Ramos (cell line): ENCODE data around the gene FCRL3.

Experiments used
- in situ Hi-C: fragments of 300-500 bp; cut with MboI; formaldehyde crosslinking; loops from one replicate; pipeline ENCODE4 v1.14.3; 2022; ENCODE audit warnings: low sequenced_read_pairs; ENCODE audit not compliant: unreplicated experiment

FCRL3 gene

GRCh38 chr1:157691285-157691920, 9.2 kb downstream of the FCRL3 start:
- in situ Hi-C loops, result no loop called here

DNA sequence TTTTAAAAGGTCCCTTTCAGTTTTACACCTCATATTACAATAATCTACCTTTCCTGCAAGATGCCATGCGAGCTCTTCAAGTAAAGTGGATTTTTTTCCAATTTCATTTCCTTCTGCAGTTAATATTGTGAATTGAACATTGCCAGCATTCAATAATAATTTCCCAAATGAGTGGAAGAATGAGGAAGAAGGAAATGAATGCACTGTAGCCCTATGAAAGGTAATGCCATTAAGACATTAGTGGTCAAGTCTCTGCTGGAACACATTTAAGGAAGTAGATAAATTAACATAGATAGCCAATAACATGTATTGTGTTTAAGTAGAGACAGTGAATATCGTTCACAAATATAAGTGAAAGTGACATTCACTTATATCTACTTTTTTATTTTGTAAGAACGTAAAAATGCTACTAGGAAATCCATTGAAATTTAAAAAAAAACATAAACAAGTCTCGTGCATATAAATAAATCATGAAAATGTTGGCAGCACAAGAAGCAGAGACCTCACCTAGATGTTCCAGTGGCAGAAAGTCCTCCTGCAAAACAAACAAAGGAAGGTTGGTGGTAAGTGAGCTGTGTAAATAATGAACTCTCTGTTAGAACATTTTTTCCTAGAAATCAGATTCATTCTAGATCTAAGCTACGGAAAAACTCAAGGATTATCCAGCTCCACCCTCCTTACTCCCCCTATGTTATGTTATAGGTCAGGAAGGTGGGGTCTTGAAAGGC, 17.7 kb downstream of the FCRL3 start:
- in situ Hi-C loops, result no loop called here

DNA sequence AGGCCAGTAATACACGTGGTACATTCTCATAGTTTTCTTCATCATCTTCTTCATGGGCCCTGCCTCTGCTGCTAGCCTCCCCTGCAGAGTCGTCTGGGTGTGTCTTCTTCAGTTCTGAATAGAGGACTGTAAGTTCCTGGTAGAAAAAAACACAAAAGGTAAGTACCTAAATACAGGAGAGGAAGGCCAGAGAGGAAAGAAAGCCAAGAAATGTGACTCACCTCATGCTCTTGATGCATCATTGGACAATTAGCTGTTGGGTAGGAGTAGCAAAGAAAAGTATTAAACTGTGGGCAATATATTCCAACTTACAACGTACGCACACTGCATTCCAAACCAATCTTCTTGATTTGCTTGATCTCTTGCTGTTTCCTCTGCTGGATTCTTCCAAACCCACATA, 21.8 kb downstream of the FCRL3 start:
- in situ Hi-C loops, result no loop called here

GRCh38 chr1:157673008-157673407, 27.6 kb downstream of the FCRL3 start:
- in situ Hi-C loops, result no loop called here

DNA sequence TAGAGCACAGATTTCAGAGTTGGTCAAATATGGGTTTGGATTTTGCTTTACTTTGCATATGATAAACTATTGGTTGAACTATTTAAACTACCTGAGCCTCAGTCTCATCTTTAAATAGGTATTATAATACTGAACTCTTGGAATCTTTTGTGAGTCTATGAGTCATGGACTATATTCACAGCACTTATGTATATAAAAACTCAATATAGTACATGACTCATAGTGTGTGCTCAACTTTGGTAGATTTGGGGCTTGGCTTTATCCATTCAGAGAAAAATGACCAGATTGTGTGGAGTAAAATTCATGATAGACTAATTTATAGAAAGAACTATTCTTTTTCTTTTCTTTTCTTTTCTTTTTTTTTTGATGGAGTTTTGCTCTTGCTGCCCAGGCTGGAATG, 28.7 kb downstream of the FCRL3 start:
- in situ Hi-C loops, result no loop called here

DNA sequence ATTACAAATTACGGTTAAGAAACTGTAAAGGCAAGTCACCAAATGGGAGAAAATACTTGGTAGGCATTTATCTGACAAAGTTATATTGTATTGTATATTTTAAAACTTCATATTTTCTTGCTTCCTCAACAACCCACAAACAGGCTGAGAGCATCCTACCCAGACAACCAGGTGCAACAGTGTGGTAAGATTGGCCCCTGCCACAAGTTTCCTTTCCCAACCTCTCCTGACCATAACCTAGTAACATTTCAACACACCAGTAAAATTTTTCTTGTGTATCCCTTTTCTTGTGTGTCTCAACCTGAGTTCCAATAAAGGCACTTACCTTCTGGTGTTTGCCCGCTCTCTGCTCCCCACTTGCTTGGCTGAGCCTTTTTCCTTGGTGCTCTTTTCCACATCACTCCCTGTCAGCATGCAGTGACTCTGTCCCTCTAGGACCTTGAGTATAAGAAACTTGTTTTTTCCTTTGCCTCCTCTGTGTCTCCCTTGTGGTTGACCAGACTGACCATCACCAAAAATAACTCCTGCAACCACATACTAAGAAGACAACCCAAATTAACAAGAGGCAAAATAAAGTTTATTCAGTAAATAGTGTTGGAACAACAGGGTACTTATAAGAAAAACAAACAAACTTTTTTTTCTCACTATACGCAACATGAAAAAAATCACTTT, 40.9 kb downstream of the FCRL3 start:
- in situ Hi-C loops, result no loop called here

DNA sequence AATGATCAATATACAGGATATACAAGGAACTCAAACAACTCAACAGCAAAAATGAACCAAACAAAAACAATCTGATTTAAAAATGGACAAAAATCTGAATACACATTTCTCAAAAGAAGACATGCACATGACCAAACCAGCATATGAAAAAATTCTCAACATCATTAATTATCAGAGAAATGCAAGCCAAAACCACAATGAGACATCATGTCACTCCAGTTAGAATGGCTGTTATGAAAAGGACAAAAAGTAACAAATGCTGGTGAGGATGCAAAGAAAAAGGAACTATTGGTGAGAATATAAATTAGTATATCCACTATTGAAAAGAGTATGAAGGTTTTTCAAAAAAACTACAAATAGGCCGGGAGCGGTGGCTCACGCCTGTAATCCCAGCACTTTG, 42.0 kb downstream of the FCRL3 start:
- in situ Hi-C loops, result no loop called here

- in situ Hi-C loops, result no loop called here
Measured at GRCh38 chr1:157653494-157653873, 47.1 kb downstream of the FCRL3 start.

- in situ Hi-C loops, result no loop called here
Measured at GRCh38 chr1:157652859-157653493, 47.6 kb downstream of the FCRL3 start.

GRCh38 chr1:157648317-157648716, 52.3 kb downstream of the FCRL3 start:
- in situ Hi-C loops, result no loop called here

GRCh38 chr1:157646144-157646543, 54.4 kb downstream of the FCRL3 start:
- in situ Hi-C loops, result no loop called here

DNA sequence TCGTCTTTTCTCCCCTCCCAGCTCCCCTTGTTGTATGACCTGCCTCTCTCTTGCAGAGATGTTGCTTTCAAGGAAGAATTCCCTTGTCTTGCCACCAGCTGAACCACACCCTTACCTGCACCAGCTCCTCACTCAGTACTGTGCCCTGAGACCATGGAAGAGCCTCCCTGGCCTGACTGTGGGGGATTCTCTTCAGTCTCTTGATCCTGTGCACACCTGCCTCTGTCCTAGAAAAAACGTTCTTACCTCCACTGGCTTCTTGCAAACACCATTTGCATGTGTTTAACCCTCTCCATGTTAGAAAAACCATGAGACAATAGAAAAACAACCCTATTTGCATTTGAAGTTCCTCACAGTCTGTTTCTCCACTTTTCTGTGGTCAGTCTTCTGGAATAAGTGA, 59.4 kb downstream of the FCRL3 start:
- in situ Hi-C loops, result no loop called here

DNA sequence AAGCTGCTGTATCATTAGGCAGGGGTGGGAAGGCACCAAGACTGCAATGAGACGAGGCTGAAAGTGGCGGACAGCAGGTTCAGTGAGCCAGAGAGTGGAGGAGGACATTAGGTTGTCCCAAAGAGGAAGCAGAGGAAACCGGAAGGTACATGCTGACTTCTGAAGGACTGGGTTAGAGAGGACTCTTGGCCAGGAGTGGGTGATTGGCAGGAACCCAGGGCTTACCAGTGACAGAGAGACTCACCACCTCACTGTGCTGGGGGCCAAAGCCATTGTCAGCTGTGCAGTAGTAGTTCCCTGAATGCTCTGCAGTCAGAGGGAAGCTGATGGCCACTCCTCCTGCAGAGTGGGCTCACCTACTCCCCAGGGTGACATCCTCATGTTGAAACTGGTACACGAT, 60.8 kb downstream of the FCRL3 start:
- in situ Hi-C loops, result no loop called here

- in situ Hi-C loops, result no loop called here
Measured at GRCh38 chr1:157628773-157629172, 71.8 kb downstream of the FCRL3 start.
